Erythroblast (primary cell): Measurements from ENCODE around the gene FEM1C.

Experiments
- GATA1 ChIP-seq: IDR thresholded peaks from 2 replicates; pipeline ENCODE4 v1.6.1; 2011; ENCODE audit warnings: low read depth, mild to moderate bottlenecking, control low read depth, low read length, moderate library complexity
- POLR2A ChIP-seq: IDR thresholded peaks from 2 replicates; pipeline ENCODE4 v1.6.1; 2011; ENCODE audit warnings: mild to moderate bottlenecking, low read length

DNA sequence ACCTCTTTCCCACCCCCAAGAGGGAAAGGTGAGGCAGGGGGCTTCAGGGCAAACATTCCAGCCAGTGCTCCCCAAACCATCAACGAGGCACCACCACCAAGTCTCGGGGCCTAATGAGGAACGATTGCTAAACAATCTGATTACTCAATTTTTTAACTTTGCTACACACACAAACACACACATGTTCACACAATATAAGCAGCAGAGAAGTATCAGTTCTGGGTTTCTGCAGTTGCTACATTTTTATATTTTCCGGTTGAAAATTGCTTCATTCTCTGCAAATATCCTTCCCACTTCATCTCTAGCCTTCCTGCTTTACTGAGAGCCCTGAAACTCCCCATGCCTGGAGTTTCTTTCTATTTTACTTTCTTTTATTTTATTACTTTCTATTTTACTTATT is 60.2 kb downstream of the FEM1C start:
- TF ChIP-seq POLR2A = no peak
- no peak for TF ChIP-seq GATA1
